Gastrocnemius medialis (tissue), 4 donors: Measurements from ENCODE around the gene ZFAND6. TPM values are rescaled to one million over a fixed set of nuclear protein-coding genes. Genes with fewer than 3 reads are reported as not detected.
A peak's percentile ranks its signal among the peaks of the same experiment; 100 is the strongest.

ENCODE experiments used
- ATAC-seq, 2 donors: fragments of 150-250 bp; one replicate each; pipeline ENCODE4 v1.9.1; 2016
- DNase-seq, 2 donors: peaks; one replicate each; pipeline ENCODE4 v3.0.0-alpha.2; 2019
- H3K27ac ChIP-seq, 4 donors: fragments of 200-600 bp; sonication (generic); 1 replicate in 1 of 4; 2 replicates in 3 of 4; pipeline ENCODE4 v1.5.1; 2016 to 2018; ENCODE audit warnings: mild to moderate bottlenecking in 2 of 4, moderate library complexity in 1 of 4
- H3K27me3 ChIP-seq, 3 donors: fragments of 200-600 bp; sonication (generic) in 2 of 3; 1 replicate in 1 of 3; 2 replicates in 2 of 3; pipeline versions ENCODE4 v1.5.1 to v1.6.0; 2016 to 2019; ENCODE audit warnings: mild to moderate bottlenecking in 1 of 3, moderate library complexity in 1 of 3
- H3K36me3 ChIP-seq, 2 donors: fragments of 200-600 bp; sonication (generic) in 1 of 2; one replicate each; pipeline ENCODE4 v1.5.1; 2017 to 2018
- H3K4me1 ChIP-seq, 2 donors: fragments of 200-600 bp; sonication (generic) in 1 of 2; one replicate each; pipeline ENCODE4 v1.5.1; 2016 to 2017; ENCODE audit warnings: mild to moderate bottlenecking in 2 of 2
- H3K4me3 ChIP-seq, 4 donors: fragments of 200-600 bp; sonication (generic) in 3 of 4; 1 replicate in 1 of 4; 2 replicates in 3 of 4; pipeline ENCODE4 v1.5.1; 2016 to 2019; ENCODE audit warnings: mild to moderate bottlenecking in 2 of 4
- H3K9me3 ChIP-seq, 3 donors: fragments of 200-600 bp; sonication (generic) in 2 of 3; 1 replicate in 1 of 3; 2 replicates in 2 of 3; pipeline ENCODE4 v1.5.1; 2016 to 2019
- POLR2A ChIP-seq, 2 donors: fragments of 450-650 bp; IDR thresholded peaks; one replicate each; pipeline ENCODE4 v1.6.1; 2017; ENCODE audit warnings: antibody characterized with exemption in 2 of 2, mild to moderate bottlenecking in 2 of 2, moderate library complexity in 2 of 2
- in situ Hi-C, 4 donors: fragments of 200-750 bp; cut with MboI; loops; one replicate each; pipeline versions ENCODE4 v1.15.0 to v1.8.0; 2017; ENCODE audit warnings: low sequenced_read_pairs in 4 of 4
- intact Hi-C: fragments of 100-400 bp; cut with DNase I; formaldehyde crosslinking; loops from one replicate; pipeline ENCODE4 v1.15.1; 2023; ENCODE audit warnings: low total_unique reads
- total RNA-seq, 4 donors: library from RNA; depleted of rRNA; stranded (reverse); fragments of >200 nt; gene quantifications; one replicate each; pipeline versions ENCODE4 v1.1.0 to v1.2.3, GENCODE V29; 2016
- TF ChIP-seq, protein P1 (sequence below), 5 experiments: fragments of 450-650 bp in 3 of 5; fragments of 200-600 bp in 2 of 5; sonication (generic) in 2 of 5; IDR thresholded peaks in 4 of 5; conservative IDR thresholded peaks in 1 of 5; 1 replicate in 4 of 5; 2 replicates in 1 of 5; pipeline ENCODE4 v1.5.1; 2016 to 2019; ENCODE audit warnings: antibody characterized with exemption in 5 of 5, mild to moderate bottlenecking in 3 of 5, moderate library complexity in 3 of 5

ZFAND6 gene
- total RNA-seq, 4 donors from 2014 or later = 95.4 to 196 (median 146) TPM

DNA sequence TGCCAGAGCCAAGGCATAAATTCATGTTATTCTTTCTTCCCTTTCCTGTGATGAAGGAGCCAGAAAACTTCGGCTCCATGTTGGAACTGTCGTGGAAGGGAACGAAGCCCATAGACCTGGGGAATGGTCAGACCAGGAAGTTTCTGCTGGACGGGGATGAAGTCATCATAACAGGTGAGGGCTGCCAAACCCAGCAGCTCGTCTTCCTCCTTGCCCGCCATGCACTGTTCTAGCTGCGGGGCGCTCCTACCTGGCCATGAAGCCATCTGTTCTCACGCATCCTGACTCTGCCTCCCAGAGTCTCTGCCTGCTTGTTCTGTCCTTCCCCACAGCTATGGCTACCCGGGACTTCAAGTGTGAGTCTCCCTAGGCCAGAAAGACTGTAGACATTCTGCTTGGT is 121.5 kb downstream of the ZFAND6 start:
- Histone ChIP-seq H3K36me3 (peaks cover 0 to 20% of the 10 kb centered on the region in 2 donors), H3K27ac (no peak overlapping the region), H3K9me3 (no peaks in the 10 kb centered on the region), H3K4me1 (peaks cover 13 to 17% of the 10 kb centered on the region in 2 donors), H3K4me3 (no peak overlapping the region), H3K27me3 (no peaks in the 10 kb centered on the region)
- intact Hi-C loops = no loop called here
- DNase-seq (no peak), ATAC-seq (no peak)
- in situ Hi-C loops = no loop called here
- TF ChIP-seq, protein P1, sequence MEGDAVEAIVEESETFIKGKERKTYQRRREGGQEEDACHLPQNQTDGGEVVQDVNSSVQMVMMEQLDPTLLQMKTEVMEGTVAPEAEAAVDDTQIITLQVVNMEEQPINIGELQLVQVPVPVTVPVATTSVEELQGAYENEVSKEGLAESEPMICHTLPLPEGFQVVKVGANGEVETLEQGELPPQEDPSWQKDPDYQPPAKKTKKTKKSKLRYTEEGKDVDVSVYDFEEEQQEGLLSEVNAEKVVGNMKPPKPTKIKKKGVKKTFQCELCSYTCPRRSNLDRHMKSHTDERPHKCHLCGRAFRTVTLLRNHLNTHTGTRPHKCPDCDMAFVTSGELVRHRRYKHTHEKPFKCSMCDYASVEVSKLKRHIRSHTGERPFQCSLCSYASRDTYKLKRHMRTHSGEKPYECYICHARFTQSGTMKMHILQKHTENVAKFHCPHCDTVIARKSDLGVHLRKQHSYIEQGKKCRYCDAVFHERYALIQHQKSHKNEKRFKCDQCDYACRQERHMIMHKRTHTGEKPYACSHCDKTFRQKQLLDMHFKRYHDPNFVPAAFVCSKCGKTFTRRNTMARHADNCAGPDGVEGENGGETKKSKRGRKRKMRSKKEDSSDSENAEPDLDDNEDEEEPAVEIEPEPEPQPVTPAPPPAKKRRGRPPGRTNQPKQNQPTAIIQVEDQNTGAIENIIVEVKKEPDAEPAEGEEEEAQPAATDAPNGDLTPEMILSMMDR (IDR thresholded peaks at IDR 0.05 in 4 of 5, conservative IDR thresholded peaks at IDR 0.05 in 1 of 5) = no peak
- no peak for TF ChIP-seq POLR2A (IDR thresholded peaks at IDR 0.05)

GRCh38 chr15:80182611-80183261 is 123.3 kb downstream of the ZFAND6 start:
- H3K27me3 ChIP-seq = no peaks in the 10 kb centered on the region
- H3K36me3 ChIP-seq = peaks cover 0 to 20% of the 10 kb centered on the region in 2 donors
- DNase-seq (peak; percentile 41 to 56), ATAC-seq (peak; percentile 85 to 92)
- in situ Hi-C loops = no loop called here
- TF ChIP-seq, protein P1 (IDR thresholded peaks at IDR 0.05 in 4 of 5, conservative IDR thresholded peaks at IDR 0.05 in 1 of 5) = no peak
- TF ChIP-seq POLR2A (IDR thresholded peaks at IDR 0.05) = no peak
- H3K4me3 ChIP-seq = no peak overlapping the region
- peaks cover 13 to 17% of the 10 kb centered on the region in 2 donors for H3K4me1 ChIP-seq
- no peaks in the 10 kb centered on the region for H3K9me3 ChIP-seq
- peak overlapping the region; percentile 46 to 74 (median 64) for H3K27ac ChIP-seq
- intact Hi-C loops = no loop called here

DNA sequence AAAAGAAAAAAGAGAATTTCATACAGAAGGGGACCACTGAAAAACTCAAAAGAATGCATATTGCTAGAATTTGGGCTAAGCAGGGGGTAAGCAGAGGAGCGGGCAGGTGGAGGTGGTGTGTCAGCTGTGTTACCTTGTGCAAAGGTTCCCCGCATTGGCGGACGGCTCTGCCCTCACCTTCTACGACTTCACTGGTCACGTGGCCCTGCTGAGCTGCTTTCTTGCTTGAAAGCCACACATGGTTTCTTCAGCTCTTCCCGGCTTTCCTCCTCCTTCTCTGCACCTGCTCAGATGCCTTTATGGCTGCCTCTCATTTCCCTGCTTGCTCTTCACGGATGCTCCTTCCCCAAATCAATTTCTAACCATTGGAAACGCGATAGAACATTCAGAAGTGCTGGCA is 123.8 kb downstream of the ZFAND6 start:
- Histone ChIP-seq H3K27ac (peak overlapping the region in 3 of 4 donors; percentile 63 to 74 (median 66)), H3K27me3 (no peaks in the 10 kb centered on the region)
- TF ChIP-seq, protein P1 (IDR thresholded peaks at IDR 0.05 in 4 of 5, conservative IDR thresholded peaks at IDR 0.05 in 1 of 5) = no peak
- no peak for TF ChIP-seq POLR2A (IDR thresholded peaks at IDR 0.05)

GRCh38 chr15:80183886-80184285 is 124.4 kb downstream of the ZFAND6 start:
- Histone ChIP-seq H3K36me3 (peaks cover 0 to 20% of the 10 kb centered on the region in 2 donors), H3K4me1 (peaks cover 13 to 17% of the 10 kb centered on the region in 2 donors), H3K4me3 (no peak overlapping the region), H3K27me3 (no peaks in the 10 kb centered on the region), H3K9me3 (no peaks in the 10 kb centered on the region), H3K27ac (peak overlapping the region in 1 of 4 donors; percentile 63)
- TF ChIP-seq, protein P1 (IDR thresholded peaks at IDR 0.05 in 4 of 5, conservative IDR thresholded peaks at IDR 0.05 in 1 of 5) = peak in 1 of 5 experiments; percentile 24
- TF ChIP-seq POLR2A (IDR thresholded peaks at IDR 0.05) = no peak
- in situ Hi-C loops (no loop called here), intact Hi-C loops (no loop called here)
- ATAC-seq (peak in 1 of 2 donors; percentile 16), DNase-seq (no peak)

More for the DNA sequence above, 123.8 kb downstream of the ZFAND6 start:
- intact Hi-C loops (no loop called here), in situ Hi-C loops (no loop called here)
- DNase-seq = no peak
- ATAC-seq = no peak
- Histone ChIP-seq H3K4me1 (peaks cover 13 to 17% of the 10 kb centered on the region in 2 donors), H3K9me3 (no peaks in the 10 kb centered on the region), H3K36me3 (peaks cover 0 to 20% of the 10 kb centered on the region in 2 donors), H3K4me3 (no peak overlapping the region)
